ENCODE measurements around the gene SEC16A.
"Not testable (repeated sequence)": the region's sequence is repeated elsewhere in the genome, so short reads cannot be mapped to it uniquely, and the experiment has no call there.

Gene SEC16A

GRCh38 chr9:136412962-136413361 is 69.9 kb downstream of the SEC16A start:
- no peak for DNase-seq

GRCh38 chr9:136411378-136411777 is 71.5 kb downstream of the SEC16A start:
- no peak for DNase-seq

- DNase-seq = peak; percentile 99
These were observed 72.1 kb downstream of the SEC16A start, which contains the start of the genes ENTR1 and PMPCA for GRCh38 chr9:136410500-136411287. ENTR1 (minus strand) TSS chr9:136410614; CDS start chr9:136410397, 217 bp downstream. PMPCA (plus strand) TSS chr9:136410658; CDS start chr9:136410669, 11 bp downstream.

GRCh38 chr9:136409557-136410455 is 73.0 kb downstream of the SEC16A start:
- peak; percentile 66 to 69 for DNase-seq

- no peak for DNase-seq
These were observed 74.9 kb downstream of the SEC16A start for GRCh38 chr9:136407911-136408310.

GRCh38 chr9:136407061-136407460 is 75.8 kb downstream of the SEC16A start:
- not testable (repeated sequence) for DNase-seq

- not testable (repeated sequence) for DNase-seq
These were observed 76.9 kb downstream of the SEC16A start for GRCh38 chr9:136405904-136406303.

- no peak for DNase-seq
These were observed 77.4 kb downstream of the SEC16A start for GRCh38 chr9:136405481-136405880.

GRCh38 chr9:136404801-136405136 is 78.1 kb downstream of the SEC16A start:
- DNase-seq = peak in 1 of 2 experiments; percentile 34

- peak; percentile 58 to 67 for DNase-seq
These were observed 78.7 kb downstream of the SEC16A start for GRCh38 chr9:136403915-136404800.

- peak; percentile 74 to 82 for DNase-seq
These were observed 79.3 kb downstream of the SEC16A start for GRCh38 chr9:136403538-136403914.

- no peak for DNase-seq
These were observed 80.8 kb downstream of the SEC16A start for GRCh38 chr9:136402067-136402466.

GRCh38 chr9:136401173-136401922 is 81.5 kb downstream of the SEC16A start:
- no peak for DNase-seq

- peak; percentile 91 to 93 for DNase-seq
These were observed 82.6 kb downstream of the SEC16A start, which contains the start of gene SNAPC4 for GRCh38 chr9:136400038-136400834. SNAPC4 (minus strand) TSS chr9:136400170; CDS start chr9:136398428, 1,742 bp downstream.

GRCh38 chr9:136399176-136400037 is 83.4 kb downstream of the SEC16A start:
- peak; percentile 55 to 63 for DNase-seq

GRCh38 chr9:136398286-136398685 is 84.6 kb downstream of the SEC16A start:
- no peak for DNase-seq

- DNase-seq = no peak
These were observed 85.2 kb downstream of the SEC16A start for GRCh38 chr9:136397643-136398042.

GRCh38 chr9:136396219-136396515 is 86.7 kb downstream of the SEC16A start:
- DNase-seq = no peak

- no peak for DNase-seq
These were observed 87.3 kb downstream of the SEC16A start for GRCh38 chr9:136395345-136396218.

Measured in activated T-cell treated with anti-CD3 and anti-CD28 coated beads, Interleukin-2, amount 50 U/mL, for 48 hours (primary cell).